Endothelial cell of umbilical vein (primary cell): ENCODE data around the gene TEX35. TPM values are rescaled to one million over a fixed set of nuclear protein-coding genes. Genes with fewer than 3 reads are reported as not detected.

Experiments used
- BruUV-seq: library from RNA; stranded (reverse); fragments of 400-500 nt; replicated peaks from 2 replicates; lab custom pipeline; 2021; lab: Mats Ljungman, UMichigan
- CTCF ChIA-PET: fragments of 300-600, 350-600 bp; sonication (Branson Sonifier 250); formaldehyde crosslinking; loops from one replicate; lab custom pipeline; 2021; ENCODE audit warnings: antibody characterized with exemption, inconsistent platforms; lab: Charles Lee
- POLR2A ChIA-PET: fragments of 300-600, 350-600 bp; sonication (Branson Sonifier 250); formaldehyde crosslinking; loops from one replicate; lab custom pipeline; 2021; ENCODE audit warnings: antibody characterized with exemption, inconsistent platforms; lab: Charles Lee
- DNase-seq: peaks from one replicate; pipeline ENCODE4 v3.0.0-alpha.2; 2011; ENCODE audit warnings: low read depth, low spot score
- FAIRE-seq: peaks from 2 replicates; lab custom pipeline; 2011; peaks lifted over from hg19 to GRCh38; lab: Jason Lieb, UNC
- H2AFZ ChIP-seq: 2 replicates; pipeline ENCODE4 v1.6.0; 2012; ENCODE audit warnings: low read depth, low read length, control low read depth, inconsistent platforms
- H3K27ac ChIP-seq: 2 replicates; pipeline ENCODE4 v1.5.1; 2011; ENCODE audit warnings: low read depth, mild to moderate bottlenecking, control low read depth, low read length, moderate library complexity; ENCODE audit not compliant: insufficient read depth
- H3K27me3 ChIP-seq, 2 experiments: 2 replicates each; pipeline versions ENCODE4 v1.6.0 to v1.6.1; 2011; ENCODE audit warnings: low read length in 2 of 2, mixed read lengths in 1 of 2; ENCODE audit not compliant: control insufficient read depth in 2 of 2, insufficient read depth in 2 of 2
- H3K36me3 ChIP-seq, 2 experiments: 2 replicates in 1 of 2; 3 replicates in 1 of 2; pipeline ENCODE4 v1.5.1; 2011; ENCODE audit warnings: low read length in 2 of 2, mild to moderate bottlenecking in 1 of 2, moderate library complexity in 1 of 2; ENCODE audit not compliant: control insufficient read depth in 2 of 2, insufficient read depth in 2 of 2; ENCODE audit errors: extremely low read depth in 1 of 2
- H3K4me1 ChIP-seq: 3 replicates; pipeline ENCODE4 v1.5.1; 2011; ENCODE audit warnings: mild to moderate bottlenecking, low read length; ENCODE audit not compliant: control insufficient read depth, insufficient read depth; ENCODE audit errors: extremely low read depth
- H3K4me2 ChIP-seq: 2 replicates; pipeline ENCODE4 v1.6.1; 2011; ENCODE audit warnings: low read length, control low read depth, mixed read lengths; ENCODE audit not compliant: insufficient read depth
- H3K4me3 ChIP-seq, 3 experiments: fragments of 200-600 bp in 1 of 3; sonication (generic), shearing (Covaris generic) in 1 of 3; replicated peaks in 1 of 3; 2 replicates each; pipeline ENCODE4 v1.5.1; 2011 to 2016; ENCODE audit warnings: control low read depth in 3 of 3, low read length in 3 of 3, mild to moderate bottlenecking in 2 of 3, inconsistent platforms in 1 of 3, low read depth in 1 of 3, moderate library complexity in 1 of 3; ENCODE audit not compliant: insufficient read depth in 1 of 3
- H3K79me2 ChIP-seq: 2 replicates; pipeline ENCODE4 v1.6.0; 2012; ENCODE audit warnings: low read length, inconsistent platforms; ENCODE audit not compliant: control insufficient read depth, insufficient read depth
- H3K9ac ChIP-seq: replicated peaks from 2 replicates; pipeline ENCODE3; 2011; ENCODE audit warnings: low read length, control low read depth; ENCODE audit not compliant: insufficient read depth; ENCODE audit errors: extremely low read depth
- H3K9me1 ChIP-seq: replicated peaks from 3 replicates; pipeline ENCODE4 v1.6.0; 2011; ENCODE audit warnings: mild to moderate bottlenecking, low read length; ENCODE audit not compliant: control insufficient read depth, insufficient read depth; ENCODE audit errors: extremely low read depth
- H3K9me3 ChIP-seq: replicated peaks from 2 replicates; pipeline ENCODE4 v1.5.1; 2012; ENCODE audit warnings: low read length, inconsistent platforms; ENCODE audit not compliant: control insufficient read depth, insufficient read depth
- H4K20me1 ChIP-seq: replicated peaks from 2 replicates; pipeline ENCODE3; 2011; ENCODE audit warnings: mild to moderate bottlenecking, low read length; ENCODE audit not compliant: control insufficient read depth, insufficient read depth; ENCODE audit errors: extremely low read depth
- CTCF ChIP-seq, 2 donors: IDR thresholded peaks; 1 replicate in 1 of 2; 2 replicates in 1 of 2; pipeline ENCODE4 v1.5.1; 2011; ENCODE audit warnings: low read length in 2 of 2, mild to moderate bottlenecking in 2 of 2, moderate library complexity in 2 of 2, control low read depth in 1 of 2, inconsistent platforms in 1 of 2, low read depth in 1 of 2; ENCODE audit not compliant: insufficient read depth in 1 of 2; ENCODE audit errors: extremely low read depth in 1 of 2
- EZH2 ChIP-seq: IDR thresholded peaks from 2 replicates; pipeline ENCODE4 v1.6.1; 2012; ENCODE audit warnings: borderline replicate concordance, low read depth, mild to moderate bottlenecking, moderate library complexity, low read length, inconsistent platforms; ENCODE audit not compliant: severe bottlenecking
- FOS ChIP-seq: IDR thresholded peaks from 2 replicates; pipeline ENCODE4 v1.6.1; 2011; ENCODE audit warnings: mild to moderate bottlenecking, low read length, moderate library complexity, borderline replicate concordance; ENCODE audit not compliant: insufficient read depth
- GATA2 ChIP-seq: IDR thresholded peaks from 2 replicates; pipeline ENCODE4 v1.7.0; 2011; ENCODE audit warnings: low read depth, mild to moderate bottlenecking, moderate library complexity, mixed read lengths, low read length; ENCODE audit not compliant: insufficient read length, insufficient read depth
- JUN ChIP-seq: IDR thresholded peaks from 2 replicates; pipeline ENCODE4 v1.6.1; 2011; ENCODE audit warnings: borderline replicate concordance, low read depth; ENCODE audit not compliant: insufficient read length, insufficient read depth
- MYC ChIP-seq: IDR thresholded peaks from one replicate; pipeline ENCODE4 v1.6.1; 2011; ENCODE audit warnings: mild to moderate bottlenecking, low read depth, low read length
- POLR2A ChIP-seq: IDR thresholded peaks from 2 replicates; pipeline ENCODE4 v1.6.1; 2012; ENCODE audit warnings: low read depth, mild to moderate bottlenecking, control low read depth, low read length
- POLR2AphosphoS5 ChIP-seq: IDR thresholded peaks from 2 replicates; pipeline ENCODE4 v1.6.1; 2012; ENCODE audit warnings: low read depth, mild to moderate bottlenecking, control low read depth, low read length, moderate library complexity; ENCODE audit not compliant: insufficient read depth
- dilution Hi-C: fragments of 300-500 bp; cut with MboI; formaldehyde crosslinking; loops from one replicate; pipeline ENCODE4 v1.15.0; 2019; ENCODE audit warnings: low sequenced_read_pairs; ENCODE audit not compliant: extremely low pct_ligation_motif_present
- intact Hi-C: fragments of 100-400 bp; cut with micrococcal nuclease; formaldehyde crosslinking; loops from one replicate; pipeline ENCODE4 v1.10.0; 2022
- polyA plus RNA-seq, 4 experiments: library from polyadenylated mRNA; depleted of rRNA in 3 of 4; stranded (reverse) in 3 of 4; unstranded in 1 of 4; fragments of >200 nt; gene quantifications; 2 replicates each; pipeline versions ENCODE4 v1.2.1 to v1.2.3, GENCODE V29; 2011 to 2012; ENCODE audit warnings: missing spikeins in 1 of 4
- total RNA-seq: library from RNA; stranded (reverse); gene quantifications from 2 replicates; pipeline ENCODE4 v1.2.3, GENCODE V29; 2021
- TF ChIP-seq, protein P1 (sequence below): IDR thresholded peaks from 2 replicates; pipeline ENCODE4 v1.6.1; 2011; ENCODE audit not compliant: insufficient read depth, insufficient read length

The TEX35 gene
- total and polyA plus RNA-seq, 2 donors (not counting 3 experiments of a cell fraction or from before 2014, with no cell fraction given) = not detected

DNA sequence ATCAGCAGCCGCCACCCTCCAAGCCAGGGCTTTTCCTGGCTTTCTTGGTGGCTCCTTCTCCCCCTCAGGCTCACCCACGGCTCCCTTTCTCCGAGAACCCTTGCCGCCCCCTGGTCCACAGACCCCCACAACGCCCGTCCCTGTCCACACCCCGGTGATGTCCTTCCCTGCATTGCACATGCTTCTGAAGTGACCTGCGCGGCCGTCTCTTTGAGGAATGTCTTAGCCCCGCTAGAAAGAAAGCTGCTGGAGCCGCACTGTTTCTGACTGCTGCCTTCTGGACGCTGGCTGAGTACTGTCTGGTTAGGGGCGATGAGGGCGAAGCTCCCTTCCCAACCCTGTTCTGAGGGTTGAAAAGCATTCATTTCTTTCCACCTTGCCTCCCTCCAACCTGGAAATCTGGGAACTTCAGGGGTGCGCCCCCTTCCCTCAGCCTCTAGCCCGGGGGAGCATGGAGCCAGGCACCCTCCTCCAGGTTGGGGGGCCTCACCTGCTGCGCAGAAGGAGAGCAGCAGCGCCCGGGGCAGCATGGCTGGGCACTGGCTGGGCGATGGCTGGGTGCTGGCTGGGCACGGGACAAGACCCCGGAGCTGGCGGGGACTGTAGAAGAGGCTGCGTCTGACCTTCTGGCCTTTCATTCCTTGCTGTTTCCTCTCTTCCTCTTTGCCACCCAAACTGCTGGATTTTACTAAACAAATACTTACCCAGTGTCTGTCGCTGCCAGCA is 16.3 kb upstream of the TEX35 start, which contains the start of gene CLEC20A:
CLEC20A (minus strand) TSS at position 555 of the 726 bp plus-strand sequence; CDS start at position 530, 25 bp downstream.
- intact Hi-C loops (no loop called here), dilution Hi-C loops (no loop called here)
- H3K27me3 ChIP-seq = no peaks in the 10 kb centered on the region
- no peak within 1 kb of the TSS for H3K9ac ChIP-seq
- no TSS peak for BruUV-seq
- no peaks in the 10 kb centered on the region for H3K36me3 ChIP-seq
- TF ChIP-seq EZH2 = no peak
- TF ChIP-seq POLR2AphosphoS5 = no peak
- no peak for TF ChIP-seq JUN
- TF ChIP-seq FOS = no peak
- TF ChIP-seq, protein P1, sequence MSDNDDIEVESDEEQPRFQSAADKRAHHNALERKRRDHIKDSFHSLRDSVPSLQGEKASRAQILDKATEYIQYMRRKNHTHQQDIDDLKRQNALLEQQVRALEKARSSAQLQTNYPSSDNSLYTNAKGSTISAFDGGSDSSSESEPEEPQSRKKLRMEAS = no peak
- TF ChIP-seq POLR2A = no peak
- TF ChIP-seq GATA2 = no peak
- no peak for TF ChIP-seq CTCF (IDR thresholded peaks at IDR 0.05; ENCODE audit: extremely low read depth in 1 of 2, insufficient read depth in 1 of 2, low read depth in 1 of 2, low read length in 2 of 2)
- no peak for TF ChIP-seq MYC
- no peaks in the 10 kb centered on the region for H4K20me1 ChIP-seq
- POLR2A ChIA-PET = no interaction called here
- CTCF ChIA-PET = interaction anchor here (1.9 kb wide), 1 partner anchor 11 kb away, joined by 6 read pairs; no protein-coding TSS in a partner anchor
- H3K4me2 ChIP-seq = no peak within 1 kb of the TSS
- H3K79me2 ChIP-seq = no peaks in the 10 kb centered on the region
- no peak for FAIRE-seq
- no peaks in the 10 kb centered on the region for H3K9me3 ChIP-seq
- no peak within 1 kb of the TSS for H2AFZ ChIP-seq
- no peak within 1 kb of the TSS for H3K27ac ChIP-seq
- DNase-seq = no peak
- H3K4me3 ChIP-seq = no peak within 1 kb of the TSS
- no peaks in the 10 kb centered on the region for H3K9me1 ChIP-seq
- H3K4me1 ChIP-seq = no peaks in the 10 kb centered on the region
